HG03280 (cell line): ENCODE data around the gene FAM228B.

Experiments
- ATAC-seq: cut with Tn5 transposase; IDR thresholded peaks from one replicate; pipeline ENCODE4 v1.9.1; 2021; ENCODE audit warnings: mild to moderate bottlenecking, moderate library complexity; ENCODE audit not compliant: unreplicated experiment

FAM228B gene

GRCh38 chr2:24200799-24201198, 77.5 kb downstream of the FAM228B start:
- no peak for ATAC-seq

- no peak for ATAC-seq
Measured at GRCh38 chr2:24203029-24203786, 79.9 kb downstream of the FAM228B start.

GRCh38 chr2:24203787-24204150, 80.5 kb downstream of the FAM228B start:
- ATAC-seq: no peak

DNA sequence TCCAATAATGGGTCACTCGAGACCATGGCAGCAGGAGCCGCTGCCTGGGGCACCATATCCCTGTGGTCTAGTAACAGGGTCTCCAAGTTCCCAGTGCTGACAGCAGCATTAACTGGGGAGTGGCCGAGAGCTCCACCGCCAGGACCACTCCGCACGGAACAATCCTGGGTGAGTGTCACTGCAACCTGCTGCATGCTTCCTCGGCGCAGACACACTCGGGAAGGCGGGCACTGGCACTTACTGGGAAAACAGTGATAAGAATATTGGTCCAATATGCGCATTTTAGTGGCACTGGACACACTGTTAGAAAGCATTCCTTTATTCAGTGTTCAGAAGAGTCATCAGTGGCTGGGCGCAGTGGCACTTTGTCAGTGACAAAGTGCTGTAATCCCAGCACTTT, 81.2 kb downstream of the FAM228B start:
- ATAC-seq: no peak

DNA sequence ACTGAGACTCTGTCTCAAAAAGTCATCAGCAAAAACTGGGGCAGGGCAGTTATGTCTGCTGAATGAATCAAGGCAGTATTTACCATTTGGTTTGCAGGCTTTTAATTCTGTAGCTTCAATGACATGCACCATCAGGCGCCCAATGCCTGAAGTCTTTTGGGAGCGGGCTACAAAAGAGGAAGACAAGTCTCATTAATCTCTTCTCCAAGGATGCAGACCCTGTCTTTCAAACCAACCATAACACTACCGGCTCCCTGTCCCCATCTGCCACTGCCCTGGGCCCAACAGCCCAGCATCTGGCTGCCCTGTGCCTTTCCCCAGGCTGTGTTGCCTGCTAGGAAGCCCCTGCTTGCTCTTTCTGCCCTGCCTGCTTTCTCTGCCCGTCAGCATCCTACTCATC, 81.9 kb downstream of the FAM228B start:
- ATAC-seq: no peak

GRCh38 chr2:24206242-24206641, 83.0 kb downstream of the FAM228B start:
- ATAC-seq: no peak

DNA sequence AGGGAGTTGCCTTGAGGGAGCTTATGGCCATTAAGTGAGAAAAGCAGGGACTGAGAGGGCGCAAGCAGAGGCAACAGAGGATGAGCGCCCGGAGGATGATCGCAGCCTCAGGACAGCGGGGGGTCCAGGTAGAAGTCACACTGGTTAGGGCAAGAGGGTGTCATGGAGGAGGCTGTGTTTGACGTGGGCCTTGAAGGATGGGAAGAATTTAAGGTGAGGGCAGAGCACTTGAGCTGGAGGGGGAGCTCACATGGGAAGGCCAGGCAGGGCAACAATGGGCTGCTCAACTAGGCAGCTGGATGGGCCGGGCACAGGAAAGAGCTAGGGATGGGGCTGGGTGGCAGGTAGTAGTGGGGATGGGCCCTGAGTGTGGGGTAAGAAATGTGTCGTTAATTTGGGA, 83.4 kb downstream of the FAM228B start:
- ATAC-seq: no peak

GRCh38 chr2:24207359-24207758, 84.1 kb downstream of the FAM228B start:
- no peak for ATAC-seq

GRCh38 chr2:24208490-24208889, 85.2 kb downstream of the FAM228B start:
- no peak for ATAC-seq

DNA sequence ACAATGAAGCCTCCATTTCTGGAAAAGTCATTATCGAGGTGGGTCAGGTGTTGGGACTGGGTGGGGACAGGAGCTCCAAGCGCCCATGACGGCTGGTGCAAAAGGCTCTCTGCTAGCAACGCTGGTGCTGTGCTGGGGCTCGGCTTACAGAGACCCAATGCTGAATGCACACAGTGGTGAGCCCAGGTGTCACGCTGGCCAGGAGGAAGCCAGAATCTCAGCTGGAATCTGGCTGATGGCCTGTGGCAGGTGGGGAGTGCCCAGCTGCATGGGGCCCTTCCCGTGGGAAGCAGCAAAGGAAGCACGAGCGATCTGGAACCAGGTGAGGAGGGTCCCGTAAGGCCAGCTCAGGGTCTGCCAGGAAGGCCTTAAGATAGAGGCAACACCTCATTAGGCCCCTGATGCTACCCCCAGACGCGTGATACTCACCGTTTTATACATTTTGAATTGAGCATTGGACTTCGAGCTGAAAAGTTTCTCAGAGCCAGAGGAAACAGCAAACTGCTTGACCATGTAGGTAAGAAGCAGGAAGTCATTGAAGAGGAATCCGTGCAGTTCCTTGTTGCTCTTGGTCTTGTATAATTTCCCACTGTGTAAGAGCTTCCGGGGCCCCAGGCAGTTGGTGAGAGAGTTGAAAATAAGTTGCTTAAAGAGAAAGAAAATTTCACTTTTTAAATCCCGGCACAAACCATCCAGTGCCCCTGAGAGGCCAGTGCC, 86.3 kb downstream of the FAM228B start:
- no peak for ATAC-seq

DNA sequence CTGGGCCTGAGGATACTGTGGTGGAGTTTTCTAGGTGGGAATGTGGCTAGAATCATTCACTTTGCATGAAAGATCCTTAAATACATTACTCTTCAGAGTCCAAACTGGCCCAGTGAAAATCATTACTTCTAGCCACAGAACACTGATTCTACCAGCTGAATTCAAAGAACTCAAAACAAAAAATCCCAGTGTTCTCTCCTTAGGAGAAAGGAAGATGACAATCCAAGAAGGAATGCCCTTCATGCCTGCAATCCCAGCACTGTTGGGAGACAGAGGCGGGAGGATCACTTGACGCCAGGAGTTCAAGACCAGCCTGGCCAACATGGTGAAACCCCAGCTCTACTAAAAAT, 86.8 kb downstream of the FAM228B start:
- ATAC-seq: no peak

DNA sequence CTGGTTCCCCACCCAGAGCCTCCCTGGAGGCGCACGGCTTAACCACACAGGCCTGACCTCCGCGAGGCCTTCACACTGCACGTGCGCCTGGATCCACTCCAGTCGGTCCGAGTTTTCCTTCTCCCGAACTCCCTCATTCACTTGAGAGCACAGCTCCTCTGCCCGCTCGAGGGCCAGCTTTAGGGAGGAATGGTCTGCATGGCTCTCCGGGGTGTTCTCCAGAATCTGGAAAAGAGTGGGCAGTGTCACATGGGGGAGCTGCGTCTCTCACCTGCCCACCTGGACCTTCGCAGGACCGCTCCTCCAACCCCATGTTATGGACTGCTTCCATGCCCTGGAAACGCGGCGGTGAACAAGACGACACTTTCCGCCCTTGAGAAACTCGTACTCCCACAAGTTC, 87.5 kb downstream of the FAM228B start:
- no peak for ATAC-seq

GRCh38 chr2:24211408-24211807, 88.1 kb downstream of the FAM228B start:
- ATAC-seq: no peak

GRCh38 chr2:24214880-24215279, 91.6 kb downstream of the FAM228B start:
- peak; percentile 93 for ATAC-seq
